DOHH2 (cell line): Measurements from ENCODE around the gene BRD2.

Experiments used
- H3F3A ChIP-seq: fragments of 200-600 bp; sonication (generic), shearing (Covaris generic); 2 replicates; pipeline ENCODE4 v1.6.0; 2016; ENCODE audit warnings: antibody characterized with exemption, mild to moderate bottlenecking; ENCODE audit not compliant: control insufficient read depth, insufficient read depth
- H3K27ac ChIP-seq: fragments of 200-600 bp; sonication (generic); 2 replicates; pipeline ENCODE4 v1.5.1; 2014; ENCODE audit warnings: low read depth, mild to moderate bottlenecking, low read length, moderate library complexity
- H3K27me3 ChIP-seq: fragments of 200-600 bp; sonication (generic); 2 replicates; pipeline ENCODE4 v1.6.1; 2014; ENCODE audit warnings: mild to moderate bottlenecking, low read length, mixed read lengths; ENCODE audit not compliant: control insufficient read depth
- H3K36me3 ChIP-seq: fragments of 200-600 bp; sonication (generic); 2 replicates; pipeline ENCODE4 v1.6.1; 2014; ENCODE audit warnings: mild to moderate bottlenecking, low read length, moderate library complexity, mixed read lengths; ENCODE audit not compliant: control insufficient read depth
- H3K4me1 ChIP-seq: fragments of 200-600 bp; sonication (generic); 2 replicates; pipeline ENCODE4 v1.6.1; 2014; ENCODE audit warnings: mild to moderate bottlenecking, low read length, mixed read lengths; ENCODE audit not compliant: control insufficient read depth
- H3K4me2 ChIP-seq: fragments of 200-600 bp; sonication (generic); 2 replicates; pipeline ENCODE4 v1.6.0; 2014; ENCODE audit warnings: mild to moderate bottlenecking, low read length, moderate library complexity
- H3K4me3 ChIP-seq: fragments of 200-600 bp; sonication (generic); 2 replicates; pipeline ENCODE4 v1.5.1; 2014; ENCODE audit warnings: mild to moderate bottlenecking, low read length, mixed read lengths
- H3K79me2 ChIP-seq: fragments of 200-600 bp; sonication (generic); 2 replicates; pipeline ENCODE4 v1.6.1; 2014; ENCODE audit warnings: mild to moderate bottlenecking, low read length, mixed read lengths; ENCODE audit not compliant: control insufficient read depth
- H3K9me2 ChIP-seq: fragments of 200-600 bp; sonication (generic); replicated peaks from 2 replicates; pipeline ENCODE4 v1.6.1; 2014; ENCODE audit warnings: mild to moderate bottlenecking, low read length, mixed read lengths; ENCODE audit not compliant: control insufficient read depth
- H3K9me3 ChIP-seq: fragments of 200-600 bp; sonication (generic); 2 replicates; pipeline ENCODE4 v1.6.1; 2014; ENCODE audit warnings: antibody characterized with exemption, low read length, mixed read lengths; ENCODE audit not compliant: control insufficient read depth, insufficient read depth
- H4K20me1 ChIP-seq: fragments of 200-600 bp; sonication (generic); 2 replicates; pipeline ENCODE4 v1.6.0; 2014; ENCODE audit warnings: low read depth, mild to moderate bottlenecking, antibody characterized with exemption, low read length, moderate library complexity; ENCODE audit not compliant: control insufficient read depth, insufficient read depth
- EZH2phosphoT487 ChIP-seq: fragments of 200-600 bp; sonication (generic); IDR thresholded peaks from 2 replicates; pipeline ENCODE4 v1.6.1; 2017; ENCODE audit warnings: borderline replicate concordance, mild to moderate bottlenecking, antibody characterized with exemption, low read length, moderate library complexity, mixed read lengths
- TF ChIP-seq, protein P1 (sequence below): fragments of 200-600 bp; sonication (generic); IDR thresholded peaks from one replicate; pipeline ENCODE4 v1.5.1; 2014; ENCODE audit warnings: antibody characterized with exemption, mild to moderate bottlenecking, low read depth, low read length; ENCODE audit not compliant: poor library complexity, severe bottlenecking

BRD2 gene

DNA sequence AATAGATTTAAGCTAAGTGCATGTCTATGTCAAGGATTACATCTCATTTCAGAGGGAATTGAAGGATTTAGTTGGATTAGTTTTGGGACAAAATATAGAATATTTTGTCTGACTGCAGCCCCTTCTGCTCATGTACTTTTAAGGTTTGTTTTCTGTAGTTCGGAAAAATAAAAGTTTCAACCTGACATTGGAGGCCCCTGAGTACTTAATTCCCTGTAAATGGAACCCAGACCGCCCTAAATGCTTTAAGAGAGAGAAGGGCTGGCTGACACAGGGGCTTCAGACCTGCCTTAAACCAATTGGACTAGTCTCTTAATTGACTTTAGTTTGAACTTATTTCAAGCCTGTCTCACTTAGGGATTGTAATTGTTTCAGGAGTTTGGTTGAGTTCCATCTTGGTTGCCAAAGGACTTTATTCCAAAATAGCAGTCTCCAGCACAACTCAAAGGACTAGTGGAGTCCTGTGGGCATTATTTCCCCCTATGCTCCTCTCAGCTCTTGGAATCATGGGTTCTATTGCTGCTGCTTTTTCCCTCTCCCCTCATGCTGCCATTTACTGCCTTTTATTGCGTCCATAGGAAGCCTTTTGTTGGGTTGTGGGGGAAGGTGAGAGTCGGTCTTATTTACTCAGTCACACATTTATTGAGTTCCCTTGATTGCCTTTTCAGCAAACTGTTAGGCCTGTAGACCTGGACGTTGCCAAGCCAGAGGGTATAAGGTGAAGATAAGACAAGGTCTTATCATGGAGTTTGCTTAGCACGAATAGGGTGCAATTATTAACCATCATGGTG is 14.5 kb downstream of the BRD2 start:
- no peaks in the 10 kb centered on the region for H3K9me2 ChIP-seq
- no peaks in the 10 kb centered on the region for H3K9me3 ChIP-seq
- H3K27me3 ChIP-seq, result no peaks in the 10 kb centered on the region
- H3K4me1 ChIP-seq, result peaks cover 39% of the 10 kb centered on the region
- H3F3A ChIP-seq, result peaks cover 68% of the 10 kb centered on the region
- no peak overlapping the region for H3K4me3 ChIP-seq
- no peak overlapping the region for H3K4me2 ChIP-seq
- peaks cover 9% of the 10 kb centered on the region for H3K79me2 ChIP-seq
- peaks cover 55% of the 10 kb centered on the region for H3K36me3 ChIP-seq
- peak overlapping the region; percentile 44 for H3K27ac ChIP-seq
- TF ChIP-seq EZH2phosphoT487, result no peak
- TF ChIP-seq, protein P1, sequence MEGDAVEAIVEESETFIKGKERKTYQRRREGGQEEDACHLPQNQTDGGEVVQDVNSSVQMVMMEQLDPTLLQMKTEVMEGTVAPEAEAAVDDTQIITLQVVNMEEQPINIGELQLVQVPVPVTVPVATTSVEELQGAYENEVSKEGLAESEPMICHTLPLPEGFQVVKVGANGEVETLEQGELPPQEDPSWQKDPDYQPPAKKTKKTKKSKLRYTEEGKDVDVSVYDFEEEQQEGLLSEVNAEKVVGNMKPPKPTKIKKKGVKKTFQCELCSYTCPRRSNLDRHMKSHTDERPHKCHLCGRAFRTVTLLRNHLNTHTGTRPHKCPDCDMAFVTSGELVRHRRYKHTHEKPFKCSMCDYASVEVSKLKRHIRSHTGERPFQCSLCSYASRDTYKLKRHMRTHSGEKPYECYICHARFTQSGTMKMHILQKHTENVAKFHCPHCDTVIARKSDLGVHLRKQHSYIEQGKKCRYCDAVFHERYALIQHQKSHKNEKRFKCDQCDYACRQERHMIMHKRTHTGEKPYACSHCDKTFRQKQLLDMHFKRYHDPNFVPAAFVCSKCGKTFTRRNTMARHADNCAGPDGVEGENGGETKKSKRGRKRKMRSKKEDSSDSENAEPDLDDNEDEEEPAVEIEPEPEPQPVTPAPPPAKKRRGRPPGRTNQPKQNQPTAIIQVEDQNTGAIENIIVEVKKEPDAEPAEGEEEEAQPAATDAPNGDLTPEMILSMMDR, result no peak
- H4K20me1 ChIP-seq, result peaks cover 14% of the 10 kb centered on the region

DNA sequence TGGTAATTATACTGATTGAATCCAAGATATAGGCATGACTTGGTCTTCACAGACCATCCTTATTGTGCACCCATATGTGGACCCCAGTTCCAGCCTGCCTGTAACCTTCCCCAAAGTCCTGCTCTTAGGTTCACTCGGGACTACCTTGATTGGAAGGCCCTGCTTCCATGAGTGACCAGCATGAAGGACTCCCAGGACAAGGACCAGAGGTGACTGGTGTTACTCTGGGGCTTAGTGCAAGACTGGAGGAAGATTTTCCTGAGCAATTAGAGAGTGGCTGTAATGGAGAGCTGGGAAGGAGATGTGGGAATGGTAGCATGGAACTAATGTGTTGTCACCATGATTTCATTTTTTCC is 15.1 kb downstream of the BRD2 start:
- Histone ChIP-seq H3K36me3 (peaks cover 49% of the 10 kb centered on the region), H3K4me3 (no peak overlapping the region), H3F3A (peaks cover 62% of the 10 kb centered on the region), H3K4me2 (no peak overlapping the region), H4K20me1 (peaks cover 9% of the 10 kb centered on the region; the same call in 1 of the 2 replicates), H3K4me1 (peaks cover 42% of the 10 kb centered on the region), H3K27me3 (no peaks in the 10 kb centered on the region), H3K9me2 (no peaks in the 10 kb centered on the region), H3K27ac (peak overlapping the region; percentile 44), H3K79me2 (peaks cover 3% of the 10 kb centered on the region), H3K9me3 (no peaks in the 10 kb centered on the region)
- TF ChIP-seq, protein P1, result no peak
- no peak for TF ChIP-seq EZH2phosphoT487

DNA sequence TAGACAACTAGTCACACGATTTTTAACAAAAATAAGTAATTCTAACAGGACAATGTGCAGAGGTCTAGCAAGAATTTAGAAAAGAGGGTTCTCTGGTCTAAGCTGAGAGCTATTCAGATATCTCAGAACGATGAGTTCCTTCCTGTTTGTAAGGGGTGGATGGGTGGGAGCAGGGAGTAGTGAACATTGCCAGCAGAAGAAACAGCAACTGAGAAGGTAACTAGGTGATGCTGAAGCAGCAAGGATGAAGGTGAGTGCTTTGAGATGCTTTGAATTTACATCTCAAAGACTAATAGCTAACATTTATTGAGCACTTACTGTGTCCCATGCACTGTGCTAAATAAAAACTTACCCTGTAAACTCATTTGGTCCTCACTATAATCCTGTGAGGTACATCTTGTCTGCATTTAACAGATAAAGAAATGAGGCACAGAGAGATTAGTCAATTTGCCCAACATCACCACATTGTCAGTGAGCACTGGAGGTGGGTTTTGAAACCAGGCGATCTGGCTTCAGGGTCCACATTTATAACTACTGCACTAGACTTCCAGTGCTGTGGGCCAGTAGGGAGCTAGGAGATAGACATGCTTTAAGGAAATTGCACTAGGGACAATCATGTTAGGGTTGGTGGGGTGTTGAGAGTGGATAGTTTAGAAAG is 15.7 kb downstream of the BRD2 start:
- H3K36me3 ChIP-seq, result peaks cover 43% of the 10 kb centered on the region
- TF ChIP-seq, protein P1, result no peak
- TF ChIP-seq EZH2phosphoT487, result no peak
- H3K4me3 ChIP-seq, result no peak overlapping the region
- peak overlapping the region; percentile 44 for H3K27ac ChIP-seq
- no peaks in the 10 kb centered on the region for H3K27me3 ChIP-seq
- no peaks in the 10 kb centered on the region for H3K9me3 ChIP-seq
- no peaks in the 10 kb centered on the region for H3K9me2 ChIP-seq
- peaks cover 6% of the 10 kb centered on the region; the same call in 1 of the 2 replicates for H4K20me1 ChIP-seq
- peaks cover 56% of the 10 kb centered on the region for H3F3A ChIP-seq
- H3K4me1 ChIP-seq, result peaks cover 40% of the 10 kb centered on the region
- no peaks in the 10 kb centered on the region for H3K79me2 ChIP-seq
- peak overlapping the region; percentile 10 for H3K4me2 ChIP-seq
